ENCODE results near the gene PITX3.
A peak's percentile ranks its signal among the peaks of the same experiment; 100 is the strongest.

DNA sequence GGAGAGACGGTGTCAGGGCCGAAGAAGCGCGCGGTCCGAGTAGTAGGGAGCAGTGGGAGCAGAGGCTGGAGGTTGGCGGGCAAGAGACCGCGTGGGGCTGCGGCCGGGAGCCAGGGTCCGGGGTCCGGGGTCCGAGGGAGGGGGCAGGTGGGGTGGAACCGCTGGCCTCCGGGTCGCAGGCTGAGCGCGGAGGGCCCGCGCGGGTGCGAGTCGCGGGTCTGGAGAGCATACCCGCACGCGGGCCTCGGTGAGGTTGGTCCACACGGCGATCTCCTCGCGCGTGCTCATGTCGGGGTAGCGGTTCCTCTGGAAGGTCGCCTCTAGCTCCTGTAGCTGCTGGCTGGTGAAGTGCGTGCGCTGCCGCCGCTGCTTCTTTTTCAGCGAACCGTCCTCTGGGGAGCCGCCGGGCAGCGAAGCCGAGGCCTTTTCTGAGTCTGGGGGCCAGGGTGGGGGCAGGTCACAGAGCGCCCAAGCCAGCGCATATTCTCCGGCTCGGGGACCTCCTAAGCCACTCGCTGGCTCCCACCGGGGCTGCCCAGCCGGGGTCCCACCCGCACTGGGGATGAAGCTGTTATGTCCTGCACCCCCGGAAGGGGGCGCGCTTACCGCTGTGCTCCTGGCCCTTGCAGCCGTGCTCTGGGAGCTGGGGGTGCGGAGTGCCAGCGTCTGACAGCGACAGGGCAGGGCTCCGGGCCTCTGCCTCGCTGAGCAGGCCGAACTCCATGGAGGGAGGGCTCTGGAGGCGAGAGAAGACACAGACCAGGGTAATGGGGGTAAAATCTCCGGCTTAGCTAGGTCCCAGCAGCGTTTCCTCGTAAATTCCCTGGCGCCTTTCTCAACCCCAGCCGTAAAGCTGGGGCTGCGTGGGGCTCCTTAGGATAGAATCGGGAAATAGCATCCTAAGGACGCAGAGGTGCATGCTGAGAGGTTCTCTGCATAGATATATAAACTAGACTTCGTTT lies 9.7 kb downstream of the PITX3 start:
- no peak for TF ChIP-seq BRF1 (IDR thresholded peaks at IDR 0.05; ENCODE audit: borderline replicate concordance, extremely low read depth, insufficient read length)
- no peak for TF ChIP-seq TCF7 (IDR thresholded peaks at IDR 0.05; ENCODE audit: borderline replicate concordance)
- TF ChIP-seq, protein P1, sequence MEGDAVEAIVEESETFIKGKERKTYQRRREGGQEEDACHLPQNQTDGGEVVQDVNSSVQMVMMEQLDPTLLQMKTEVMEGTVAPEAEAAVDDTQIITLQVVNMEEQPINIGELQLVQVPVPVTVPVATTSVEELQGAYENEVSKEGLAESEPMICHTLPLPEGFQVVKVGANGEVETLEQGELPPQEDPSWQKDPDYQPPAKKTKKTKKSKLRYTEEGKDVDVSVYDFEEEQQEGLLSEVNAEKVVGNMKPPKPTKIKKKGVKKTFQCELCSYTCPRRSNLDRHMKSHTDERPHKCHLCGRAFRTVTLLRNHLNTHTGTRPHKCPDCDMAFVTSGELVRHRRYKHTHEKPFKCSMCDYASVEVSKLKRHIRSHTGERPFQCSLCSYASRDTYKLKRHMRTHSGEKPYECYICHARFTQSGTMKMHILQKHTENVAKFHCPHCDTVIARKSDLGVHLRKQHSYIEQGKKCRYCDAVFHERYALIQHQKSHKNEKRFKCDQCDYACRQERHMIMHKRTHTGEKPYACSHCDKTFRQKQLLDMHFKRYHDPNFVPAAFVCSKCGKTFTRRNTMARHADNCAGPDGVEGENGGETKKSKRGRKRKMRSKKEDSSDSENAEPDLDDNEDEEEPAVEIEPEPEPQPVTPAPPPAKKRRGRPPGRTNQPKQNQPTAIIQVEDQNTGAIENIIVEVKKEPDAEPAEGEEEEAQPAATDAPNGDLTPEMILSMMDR (IDR thresholded peaks at IDR 0.05 in 2 of 3, conservative IDR thresholded peaks at IDR 0.05 in 1 of 3; ENCODE audit: insufficient read depth in 2 of 3, low read depth in 1 of 3, low read length in 3 of 3) = peak; percentile 74 to 86 (median 79)
- TF ChIP-seq EP300 (IDR thresholded peaks at IDR 0.05; ENCODE audit: low read length) = no peak
- TF ChIP-seq GABPB2 (CRISPR knock-in tag; conservative IDR thresholded peaks at IDR 0.05) = no peak
- TF ChIP-seq, protein P2, sequence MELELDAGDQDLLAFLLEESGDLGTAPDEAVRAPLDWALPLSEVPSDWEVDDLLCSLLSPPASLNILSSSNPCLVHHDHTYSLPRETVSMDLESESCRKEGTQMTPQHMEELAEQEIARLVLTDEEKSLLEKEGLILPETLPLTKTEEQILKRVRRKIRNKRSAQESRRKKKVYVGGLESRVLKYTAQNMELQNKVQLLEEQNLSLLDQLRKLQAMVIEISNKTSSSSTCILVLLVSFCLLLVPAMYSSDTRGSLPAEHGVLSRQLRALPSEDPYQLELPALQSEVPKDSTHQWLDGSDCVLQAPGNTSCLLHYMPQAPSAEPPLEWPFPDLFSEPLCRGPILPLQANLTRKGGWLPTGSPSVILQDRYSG (tag; conservative IDR thresholded peaks at IDR 0.05; ENCODE audit: low read depth) = no peak
- no peak for TF ChIP-seq POLR2A (conservative IDR thresholded peaks at IDR 0.05)
- TF ChIP-seq, protein P3, sequence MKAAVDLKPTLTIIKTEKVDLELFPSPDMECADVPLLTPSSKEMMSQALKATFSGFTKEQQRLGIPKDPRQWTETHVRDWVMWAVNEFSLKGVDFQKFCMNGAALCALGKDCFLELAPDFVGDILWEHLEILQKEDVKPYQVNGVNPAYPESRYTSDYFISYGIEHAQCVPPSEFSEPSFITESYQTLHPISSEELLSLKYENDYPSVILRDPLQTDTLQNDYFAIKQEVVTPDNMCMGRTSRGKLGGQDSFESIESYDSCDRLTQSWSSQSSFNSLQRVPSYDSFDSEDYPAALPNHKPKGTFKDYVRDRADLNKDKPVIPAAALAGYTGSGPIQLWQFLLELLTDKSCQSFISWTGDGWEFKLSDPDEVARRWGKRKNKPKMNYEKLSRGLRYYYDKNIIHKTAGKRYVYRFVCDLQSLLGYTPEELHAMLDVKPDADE (conservative IDR thresholded peaks at IDR 0.05; ENCODE audit: control insufficient read depth, low read depth, low read length) = no peak
- TF ChIP-seq, protein P4, sequence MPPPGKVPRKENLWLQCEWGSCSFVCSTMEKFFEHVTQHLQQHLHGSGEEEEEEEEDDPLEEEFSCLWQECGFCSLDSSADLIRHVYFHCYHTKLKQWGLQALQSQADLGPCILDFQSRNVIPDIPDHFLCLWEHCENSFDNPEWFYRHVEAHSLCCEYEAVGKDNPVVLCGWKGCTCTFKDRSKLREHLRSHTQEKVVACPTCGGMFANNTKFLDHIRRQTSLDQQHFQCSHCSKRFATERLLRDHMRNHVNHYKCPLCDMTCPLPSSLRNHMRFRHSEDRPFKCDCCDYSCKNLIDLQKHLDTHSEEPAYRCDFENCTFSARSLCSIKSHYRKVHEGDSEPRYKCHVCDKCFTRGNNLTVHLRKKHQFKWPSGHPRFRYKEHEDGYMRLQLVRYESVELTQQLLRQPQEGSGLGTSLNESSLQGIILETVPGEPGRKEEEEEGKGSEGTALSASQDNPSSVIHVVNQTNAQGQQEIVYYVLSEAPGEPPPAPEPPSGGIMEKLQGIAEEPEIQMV (tag; conservative IDR thresholded peaks at IDR 0.05; ENCODE audit: low read depth) = no peak
- peak; percentile 59; the same call in 1 of the 2 replicates for TF ChIP-seq MTA3 (IDR thresholded peaks at IDR 0.05; ENCODE audit: borderline replicate concordance)
- TF ChIP-seq RBBP5 (IDR thresholded peaks at IDR 0.05; ENCODE audit: borderline replicate concordance, insufficient read depth, low read length, poor library complexity, severe bottlenecking) = peak; percentile 8
- TF ChIP-seq, protein P5, sequence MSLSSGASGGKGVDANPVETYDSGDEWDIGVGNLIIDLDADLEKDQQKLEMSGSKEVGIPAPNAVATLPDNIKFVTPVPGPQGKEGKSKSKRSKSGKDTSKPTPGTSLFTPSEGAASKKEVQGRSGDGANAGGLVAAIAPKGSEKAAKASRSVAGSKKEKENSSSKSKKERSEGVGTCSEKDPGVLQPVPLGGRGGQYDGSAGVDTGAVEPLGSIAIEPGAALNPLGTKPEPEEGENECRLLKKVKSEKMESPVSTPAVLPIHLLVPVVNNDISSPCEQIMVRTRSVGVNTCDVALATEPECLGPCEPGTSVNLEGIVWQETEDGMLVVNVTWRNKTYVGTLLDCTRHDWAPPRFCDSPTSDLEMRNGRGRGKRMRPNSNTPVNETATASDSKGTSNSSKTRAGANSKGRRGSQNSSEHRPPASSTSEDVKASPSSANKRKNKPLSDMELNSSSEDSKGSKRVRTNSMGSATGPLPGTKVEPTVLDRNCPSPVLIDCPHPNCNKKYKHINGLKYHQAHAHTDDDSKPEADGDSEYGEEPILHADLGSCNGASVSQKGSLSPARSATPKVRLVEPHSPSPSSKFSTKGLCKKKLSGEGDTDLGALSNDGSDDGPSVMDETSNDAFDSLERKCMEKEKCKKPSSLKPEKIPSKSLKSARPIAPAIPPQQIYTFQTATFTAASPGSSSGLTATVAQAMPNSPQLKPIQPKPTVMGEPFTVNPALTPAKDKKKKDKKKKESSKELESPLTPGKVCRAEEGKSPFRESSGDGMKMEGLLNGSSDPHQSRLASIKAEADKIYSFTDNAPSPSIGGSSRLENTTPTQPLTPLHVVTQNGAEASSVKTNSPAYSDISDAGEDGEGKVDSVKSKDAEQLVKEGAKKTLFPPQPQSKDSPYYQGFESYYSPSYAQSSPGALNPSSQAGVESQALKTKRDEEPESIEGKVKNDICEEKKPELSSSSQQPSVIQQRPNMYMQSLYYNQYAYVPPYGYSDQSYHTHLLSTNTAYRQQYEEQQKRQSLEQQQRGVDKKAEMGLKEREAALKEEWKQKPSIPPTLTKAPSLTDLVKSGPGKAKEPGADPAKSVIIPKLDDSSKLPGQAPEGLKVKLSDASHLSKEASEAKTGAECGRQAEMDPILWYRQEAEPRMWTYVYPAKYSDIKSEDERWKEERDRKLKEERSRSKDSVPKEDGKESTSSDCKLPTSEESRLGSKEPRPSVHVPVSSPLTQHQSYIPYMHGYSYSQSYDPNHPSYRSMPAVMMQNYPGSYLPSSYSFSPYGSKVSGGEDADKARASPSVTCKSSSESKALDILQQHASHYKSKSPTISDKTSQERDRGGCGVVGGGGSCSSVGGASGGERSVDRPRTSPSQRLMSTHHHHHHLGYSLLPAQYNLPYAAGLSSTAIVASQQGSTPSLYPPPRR (CRISPR knock-in tag; IDR thresholded peaks at IDR 0.05; ENCODE audit: borderline replicate concordance) = no peak
- TF ChIP-seq ELF1 (tag; IDR thresholded peaks at IDR 0.05) = no peak
- TF ChIP-seq CREB1 (IDR thresholded peaks at IDR 0.05) = no peak
- no peak for TF ChIP-seq CREB1 (CRISPR knock-in tag; IDR thresholded peaks at IDR 0.05)
